ENCODE results near the gene RPUSD1. TPM values are rescaled to one million over a fixed set of nuclear protein-coding genes. Genes with fewer than 3 reads are reported as not detected.

Gene RPUSD1
- total and polyA plus RNA-seq, 2 donors (not counting 1 experiment from before 2014, with no cell fraction given), result 34.7 to 46.1 TPM

- ChIA-PET CTCF (no interaction called here), POLR2A (no interaction called here)
- Histone ChIP-seq H3K9ac (ENCODE audit: low read length) (peak overlapping the region; percentile 75), H2AFZ (ENCODE audit: insufficient read depth, low read depth, low read length, poor library complexity, severe bottlenecking) (peak overlapping the region; percentile 78), H3K4me1 (ENCODE audit: control insufficient read depth in 2 of 2, insufficient read depth in 2 of 2, low read length in 2 of 2) (peaks cover 5 to 18% of the 10 kb centered on the region in 2 donors), H3K27me3 (replicated peaks in 1 of 4; ENCODE audit: control extremely low read depth in 1 of 4, control insufficient read depth in 3 of 4, insufficient read depth in 4 of 4, low read length in 3 of 4) (peaks cover 0 to 15% (median 2%) of the 10 kb centered on the region in 4 experiments), H4K20me1 (ENCODE audit: control insufficient read depth, insufficient read depth, low read length, poor library complexity, severe bottlenecking) (no peaks in the 10 kb centered on the region), H3K9me3 (ENCODE audit: control extremely low read depth in 1 of 3, control insufficient read depth in 2 of 3, insufficient read depth in 1 of 3, low read length in 2 of 3) (peaks cover 0 to 7% (median 0%) of the 10 kb centered on the region in 3 donors), H3K4me3 (ENCODE audit: control extremely low read depth in 1 of 5, extremely low read depth in 1 of 5, insufficient read depth in 1 of 5, low read depth in 2 of 5, low read length in 4 of 5) (peak overlapping the region; percentile 68 to 82 (median 78)), H3K27ac (ENCODE audit: low read length in 2 of 2) (peak overlapping the region; percentile 73 to 92), H3K4me2 (replicated peaks; ENCODE audit: low read depth, low read length, poor library complexity, severe bottlenecking) (peak overlapping the region; percentile 90), H3K36me3 (replicated peaks in 1 of 2; ENCODE audit: control extremely low read depth in 1 of 2, control insufficient read depth in 1 of 2, extremely low read depth in 1 of 2, insufficient read depth in 2 of 2, low read length in 1 of 2) (no peaks in the 10 kb centered on the region), H3K79me2 (ENCODE audit: control insufficient read depth, insufficient read depth, low read length) (peaks cover 15% of the 10 kb centered on the region)
- 30% methylated on average over 16 of the region's 19 CpGs for WGBS (ENCODE audit: insufficient coverage)
- ATAC-seq (ENCODE audit: low read depth) (no peak), DNase-seq (no peak)
- Mint-ChIP-seq H3K4me1 (peaks cover 8% of the 10 kb centered on the region), H3K27ac (peak overlapping the region; percentile 96), H3K9me3 (ENCODE audit: insufficient read depth) (no peaks in the 10 kb centered on the region), H3K4me3 (peak overlapping the region; percentile 99), H3K27me3 (peaks cover 16% of the 10 kb centered on the region)
- intact Hi-C loops (cut with micrococcal nuclease), result no loop called here
- no peak for TF ChIP-seq EZH2 (IDR thresholded peaks at IDR 0.05; ENCODE audit: borderline replicate concordance, insufficient read depth, low read depth, low read length, poor library complexity, severe bottlenecking)
- TF ChIP-seq CTCF (IDR thresholded peaks at IDR 0.05), result no peak
Observed at GRCh38 chr16:808085-808386, 19.9 kb upstream of the RPUSD1 start.

- Histone ChIP-seq H3K9ac (ENCODE audit: low read length) (peak overlapping the region; percentile 75), H3K27ac (ENCODE audit: low read length in 2 of 2) (peak overlapping the region; percentile 73 to 92), H3K9me3 (ENCODE audit: control extremely low read depth in 1 of 3, control insufficient read depth in 2 of 3, insufficient read depth in 1 of 3, low read length in 2 of 3) (peaks cover 0 to 6% (median 0%) of the 10 kb centered on the region in 3 donors), H3K4me1 (ENCODE audit: control insufficient read depth in 2 of 2, insufficient read depth in 2 of 2, low read length in 2 of 2) (peaks cover 5 to 18% of the 10 kb centered on the region in 2 donors), H3K27me3 (replicated peaks in 1 of 4; ENCODE audit: control extremely low read depth in 1 of 4, control insufficient read depth in 3 of 4, insufficient read depth in 4 of 4, low read length in 3 of 4) (peaks cover 0 to 13% (median 0%) of the 10 kb centered on the region in 4 experiments), H3K4me3 (ENCODE audit: control extremely low read depth in 1 of 5, extremely low read depth in 1 of 5, insufficient read depth in 1 of 5, low read depth in 2 of 5, low read length in 4 of 5) (peak overlapping the region; percentile 68 to 82 (median 78)), H2AFZ (ENCODE audit: insufficient read depth, low read depth, low read length, poor library complexity, severe bottlenecking) (peak overlapping the region; percentile 78), H4K20me1 (ENCODE audit: control insufficient read depth, insufficient read depth, low read length, poor library complexity, severe bottlenecking) (no peaks in the 10 kb centered on the region), H3K4me2 (replicated peaks; ENCODE audit: low read depth, low read length, poor library complexity, severe bottlenecking) (peak overlapping the region; percentile 90), H3K36me3 (replicated peaks in 1 of 2; ENCODE audit: control extremely low read depth in 1 of 2, control insufficient read depth in 1 of 2, extremely low read depth in 1 of 2, insufficient read depth in 2 of 2, low read length in 1 of 2) (no peaks in the 10 kb centered on the region), H3K79me2 (ENCODE audit: control insufficient read depth, insufficient read depth, low read length) (peaks cover 15% of the 10 kb centered on the region)
- Mint-ChIP-seq H3K4me1 (peaks cover 8% of the 10 kb centered on the region), H3K27ac (peak overlapping the region; percentile 96), H3K4me3 (peak overlapping the region; percentile 99), H3K9me3 (ENCODE audit: insufficient read depth) (no peaks in the 10 kb centered on the region), H3K27me3 (peaks cover 12% of the 10 kb centered on the region)
- ATAC-seq (ENCODE audit: low read depth), result peak; percentile 97
- CTCF ChIA-PET, result no interaction called here
- WGBS (ENCODE audit: insufficient coverage), result 5% methylated on average over 80 of the region's 80 CpGs
- intact Hi-C loops (cut with micrococcal nuclease), result loop anchor here (1.0 to 2.0 kb wide), 2 partner anchors 19 to 163 kb away; partner anchors contain the start of genes CHTF18, LMF1 and RPUSD1
- TF ChIP-seq EZH2 (IDR thresholded peaks at IDR 0.05; ENCODE audit: borderline replicate concordance, insufficient read depth, low read depth, low read length, poor library complexity, severe bottlenecking) (no peak), CTCF (IDR thresholded peaks at IDR 0.05) (no peak)
- POLR2A ChIA-PET, result interaction anchor here (0.5 kb wide), 1 partner anchor 1347 kb away, joined by 5 read pairs; no protein-coding TSS in a partner anchor
- DNase-seq, result peak; percentile 89
Observed at GRCh38 chr16:807347-808084, 19.3 kb upstream of the RPUSD1 start.
